SHP77 (cell line): ENCODE results near the gene PIAS1.
"Not testable (repeated sequence)": the region's sequence is repeated elsewhere in the genome, so short reads cannot be mapped to it uniquely, and the experiment has no call there.

ENCODE experiments used
- DNase-seq, 2 experiments: peaks; one replicate each; lab custom pipeline; 2025; lab: John Stamatoyannopoulos, UW

PIAS1 gene

DNA sequence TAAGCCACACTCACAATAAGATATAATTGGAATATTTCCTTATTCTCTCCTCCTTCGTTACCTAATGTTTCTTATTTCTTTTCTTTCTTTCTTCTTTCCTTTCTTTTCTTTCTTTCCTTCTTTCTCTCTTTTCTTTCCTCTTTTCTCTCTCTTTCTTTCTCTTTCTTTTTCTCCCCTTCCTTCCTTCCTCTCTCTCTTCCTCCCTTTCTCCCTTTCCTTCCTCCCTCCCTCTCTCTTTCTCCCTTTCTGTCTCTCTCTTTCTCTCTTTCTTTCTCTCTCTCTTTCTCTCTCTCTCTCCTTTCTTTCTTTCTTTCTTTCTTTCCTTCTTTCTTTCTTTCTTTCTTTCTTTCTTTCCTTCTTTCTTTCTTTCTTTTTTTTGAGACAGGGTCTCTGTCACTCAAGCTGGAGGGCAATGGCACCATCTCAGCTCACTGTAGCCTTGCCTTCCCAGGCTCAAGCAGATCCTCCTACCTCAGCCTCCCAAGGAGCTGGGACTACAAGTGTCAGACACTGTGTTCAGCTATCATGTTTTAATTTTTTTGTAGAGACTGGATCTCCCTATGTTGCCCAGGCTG lies 19.3 kb upstream of the PIAS1 start:
- no peak for DNase-seq

- DNase-seq: no peak
Measured at GRCh38 chr15:68038246-68038645, 15.9 kb upstream of the PIAS1 start.

DNA sequence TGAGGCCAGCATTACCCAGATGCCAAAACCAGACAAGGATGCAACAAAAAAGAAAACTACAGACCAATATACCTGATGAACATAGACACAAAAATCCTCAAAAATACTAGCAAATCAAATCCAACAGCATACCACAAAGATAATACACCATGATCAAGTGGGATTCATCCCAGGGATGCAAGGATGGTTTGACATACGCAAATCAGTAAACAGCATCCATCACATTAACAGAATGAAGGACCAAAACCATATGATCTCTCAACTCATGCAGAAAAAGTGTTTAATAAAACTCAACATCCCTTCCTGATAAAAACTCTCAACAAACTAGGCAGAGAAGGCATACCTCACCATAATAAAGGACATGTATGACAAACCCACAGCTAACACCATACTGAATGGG lies 14.0 kb upstream of the PIAS1 start:
- no peak for DNase-seq

GRCh38 chr15:68042156-68042854 lies 11.8 kb upstream of the PIAS1 start:
- no peak for DNase-seq

GRCh38 chr15:68042855-68043222 lies 11.3 kb upstream of the PIAS1 start:
- DNase-seq: no peak

GRCh38 chr15:68045289-68046265 lies 8.5 kb upstream of the PIAS1 start:
- peak in 1 of 2 experiments; percentile 10 for DNase-seq

- DNase-seq: no peak
Measured at GRCh38 chr15:68047826-68048225, 6.3 kb upstream of the PIAS1 start.

DNA sequence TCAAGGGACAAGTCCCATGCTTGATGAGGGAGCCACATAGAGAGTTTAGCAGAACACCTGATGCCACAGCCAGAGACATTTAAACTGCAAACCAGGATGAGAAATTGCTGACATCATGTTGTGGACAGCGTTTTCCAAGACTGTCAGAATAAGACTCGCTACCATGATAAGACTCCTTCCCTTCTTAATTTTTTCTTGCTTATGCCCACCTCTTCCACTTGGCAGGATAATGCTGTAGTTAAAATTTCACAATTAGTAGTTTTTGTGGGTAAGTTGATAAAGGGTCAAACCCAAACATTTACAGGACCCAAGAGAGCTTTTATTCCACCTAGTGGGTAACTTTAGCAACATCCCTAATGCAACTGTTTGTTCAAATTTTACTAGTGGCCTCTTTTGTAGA lies 3.0 kb upstream of the PIAS1 start:
- no peak for DNase-seq

DNA sequence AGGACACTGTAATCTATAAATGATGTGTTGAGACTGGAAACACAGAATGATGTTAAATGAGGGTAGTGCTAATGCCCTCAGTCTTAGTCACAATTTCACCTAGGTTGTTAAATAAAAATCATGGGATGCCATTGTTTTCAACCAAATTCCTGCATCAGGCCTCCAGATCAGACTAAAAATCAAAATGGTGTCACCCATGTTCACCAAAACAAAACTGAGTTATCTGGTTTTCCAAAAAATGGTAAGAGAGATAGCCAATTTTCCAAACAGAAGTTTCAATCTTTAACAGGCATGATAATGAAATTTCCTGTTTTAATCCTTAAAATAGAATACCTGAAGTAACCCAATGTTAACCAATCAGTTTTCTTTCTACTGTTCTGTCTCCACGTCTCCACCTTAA lies 2.2 kb upstream of the PIAS1 start:
- DNase-seq: no peak

DNA sequence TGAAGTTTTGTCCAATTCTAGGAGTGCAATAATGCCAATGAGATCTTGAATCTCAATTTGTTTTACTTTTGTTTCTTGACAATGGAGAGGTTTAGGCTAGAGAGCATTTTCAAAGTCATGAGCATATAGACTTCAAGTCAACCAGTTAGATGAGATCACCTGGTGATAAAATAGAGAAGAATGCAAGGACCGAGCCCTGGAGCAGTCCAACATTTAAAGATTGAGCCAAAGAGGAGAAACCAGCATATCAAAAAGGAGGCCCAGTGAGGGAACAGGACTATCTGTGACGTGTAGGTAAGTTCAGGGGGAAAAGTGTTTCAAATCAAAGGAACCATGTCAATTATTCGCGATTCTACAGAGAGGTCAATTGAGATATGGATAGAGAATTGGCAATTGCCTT lies 1.7 kb upstream of the PIAS1 start:
- no peak for DNase-seq

DNA sequence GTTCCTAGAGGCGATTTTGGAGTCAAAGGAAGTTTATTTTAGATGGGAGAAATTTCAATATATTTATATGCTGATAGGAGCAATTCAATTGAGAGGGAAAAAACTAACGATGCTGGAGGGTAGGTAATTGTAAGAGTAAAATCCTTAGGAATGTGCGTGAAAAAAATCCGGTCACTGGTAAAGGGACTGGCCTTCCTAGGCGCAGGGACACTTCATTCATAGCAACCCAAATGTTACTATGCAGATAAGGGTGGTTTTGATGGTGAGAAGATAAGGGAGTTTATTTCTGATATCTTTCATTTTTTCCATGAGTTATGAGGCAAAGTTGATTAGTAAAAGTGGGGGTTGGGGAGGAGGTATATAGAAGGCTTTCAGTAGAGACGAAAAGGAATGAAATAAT lies 1.1 kb upstream of the PIAS1 start:
- no peak for DNase-seq

DNA sequence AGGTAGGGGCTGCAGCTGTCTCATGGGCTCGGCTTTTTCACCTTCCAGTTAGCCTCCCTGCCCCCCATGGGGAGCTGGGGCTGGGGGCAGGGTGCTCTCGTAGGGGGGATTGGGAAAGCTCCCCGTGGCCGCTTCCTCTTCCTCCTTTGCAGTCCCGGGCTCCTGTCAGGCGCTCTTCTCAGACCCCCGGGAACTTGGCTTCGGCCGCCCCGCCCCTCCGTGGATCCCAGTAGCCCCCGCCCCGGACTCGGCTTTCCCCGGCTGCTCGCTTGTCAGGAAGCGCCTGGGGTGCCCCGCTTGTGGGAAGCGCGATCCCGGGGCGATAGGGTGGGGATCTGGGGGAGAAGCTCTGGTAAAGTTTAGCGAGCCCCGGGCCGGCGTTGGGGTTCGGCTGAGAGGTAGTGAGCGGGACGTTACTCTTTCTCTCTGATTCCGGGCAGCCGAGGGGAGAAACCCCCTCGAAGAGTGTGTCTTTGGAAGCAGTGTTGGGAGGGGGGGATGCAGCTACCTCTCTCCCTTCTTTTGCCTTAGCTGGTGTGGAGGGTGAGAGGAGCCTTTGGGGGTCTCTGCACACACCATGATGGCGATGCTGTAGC lies 611 bp downstream of the PIAS1 start:
- peak in 1 of 2 experiments; percentile 60 for DNase-seq

DNA sequence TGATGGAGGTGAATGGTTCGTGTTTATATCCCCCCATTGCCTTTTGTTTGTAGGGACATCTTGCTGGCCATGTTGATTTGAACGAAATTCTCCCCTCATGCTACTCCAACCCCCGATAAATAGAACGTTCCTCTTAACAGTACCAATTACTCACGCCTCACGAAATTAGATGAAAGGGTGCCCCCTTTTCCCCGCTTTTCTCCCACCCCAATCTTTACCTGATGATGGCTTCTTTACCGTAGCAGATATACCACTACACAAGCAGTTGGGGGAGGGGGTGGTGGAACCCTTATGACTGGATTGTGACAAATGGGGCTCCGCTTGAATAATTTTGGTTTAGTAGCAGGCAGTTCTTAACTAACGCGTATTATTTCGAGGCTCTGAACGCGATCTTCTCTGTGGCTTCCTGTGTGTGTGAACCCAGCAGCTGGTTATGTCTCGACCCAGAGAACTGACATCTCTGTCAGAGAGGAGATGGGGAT lies 1.1 kb downstream of the PIAS1 start:
- no peak for DNase-seq

GRCh38 chr15:68056097-68056865 lies 2.2 kb downstream of the PIAS1 start:
- no peak for DNase-seq

DNA sequence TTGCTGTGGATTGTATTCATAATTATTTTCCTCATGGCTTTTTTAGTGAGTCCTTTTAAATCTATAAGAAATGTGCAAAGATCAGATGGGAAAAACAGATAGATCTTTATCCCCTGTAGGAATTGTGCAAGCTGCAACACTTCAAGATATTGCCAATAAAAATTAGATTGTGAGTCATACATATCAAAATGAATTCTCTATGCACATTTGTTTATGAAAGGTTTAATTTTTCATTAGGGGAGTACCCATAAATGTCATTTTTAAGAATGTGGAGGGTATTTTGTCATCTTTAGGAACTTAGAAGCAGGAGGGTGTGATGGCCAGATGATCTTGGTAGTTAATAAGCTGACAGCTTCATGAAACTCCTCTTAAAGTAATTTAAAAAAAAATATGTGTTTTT lies 2.9 kb downstream of the PIAS1 start:
- no peak for DNase-seq

DNA sequence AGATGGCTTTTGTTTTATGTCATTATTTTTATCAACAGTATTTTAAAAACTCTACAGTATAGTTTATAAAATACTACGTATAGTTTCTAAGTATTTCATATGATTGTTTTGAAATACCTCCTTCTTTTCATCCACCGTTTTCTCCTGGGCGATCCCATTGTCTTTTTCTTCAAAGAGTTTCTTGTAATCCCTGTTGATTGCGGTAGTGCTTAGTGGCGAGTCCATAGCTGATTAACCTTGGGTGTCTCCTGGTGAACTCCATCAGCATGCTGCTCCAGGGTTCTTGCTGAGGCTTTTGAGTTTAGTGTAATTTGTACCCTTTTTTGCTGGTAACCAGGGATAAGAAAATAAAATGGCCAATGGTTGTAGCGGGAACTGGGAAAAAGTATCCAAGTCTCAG lies 3.6 kb downstream of the PIAS1 start:
- DNase-seq: no peak

DNA sequence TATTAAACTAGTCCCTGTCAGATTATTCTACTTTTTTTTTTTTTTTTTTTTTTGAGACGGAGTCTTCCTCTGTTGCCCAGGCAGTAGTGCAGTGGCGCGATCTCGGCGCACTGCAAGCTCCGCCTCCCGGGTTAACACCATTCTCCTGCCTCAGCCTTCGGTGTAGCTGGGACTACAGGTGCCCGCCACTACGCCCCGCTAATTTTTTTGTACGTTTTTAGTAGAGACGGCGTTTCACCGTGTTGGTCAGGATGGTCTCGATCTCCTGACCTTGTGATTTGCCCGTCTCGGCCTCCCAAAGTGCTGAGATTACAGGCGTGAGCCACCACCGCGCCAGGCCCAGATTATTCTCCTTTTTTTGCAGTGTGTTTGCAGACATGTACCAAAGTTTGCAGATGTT lies 4.9 kb downstream of the PIAS1 start:
- not testable (repeated sequence) for DNase-seq

- no peak for DNase-seq
Measured at GRCh38 chr15:68059630-68060029, 5.5 kb downstream of the PIAS1 start.

- DNase-seq: no peak
Measured at GRCh38 chr15:68061171-68061570, 7.1 kb downstream of the PIAS1 start.

DNA sequence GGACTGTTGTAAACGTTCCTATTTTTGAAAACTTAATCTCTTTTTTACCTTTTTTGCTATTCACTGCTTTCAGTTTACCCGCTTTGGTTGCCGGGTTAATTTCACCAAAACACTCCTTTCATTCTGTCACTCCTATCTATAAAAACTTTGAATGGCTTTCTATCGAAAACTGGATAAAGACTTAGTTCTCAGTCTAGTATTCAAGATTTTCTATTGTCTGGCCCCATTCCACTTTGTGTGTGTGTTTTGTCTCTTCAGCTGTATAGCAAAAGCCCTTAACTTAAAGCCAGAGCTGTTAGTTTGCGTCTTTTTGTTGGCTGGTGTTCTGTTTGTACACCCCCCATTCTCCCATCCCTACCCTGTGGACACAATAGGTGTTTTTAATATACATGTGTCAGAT lies 7.5 kb downstream of the PIAS1 start:
- DNase-seq: no peak

- DNase-seq: no peak
Measured at GRCh38 chr15:68062214-68062613, 8.1 kb downstream of the PIAS1 start.
